ENCODE results near the gene CALD1.

- TF ChIP-seq POU6F1 (CRISPR knock-in tag; IDR thresholded peaks at IDR 0.05; ENCODE audit: borderline replicate concordance, low read depth) (no peak), CREB5 (CRISPR knock-in tag; IDR thresholded peaks at IDR 0.05; ENCODE audit: low read depth) (no peak), ZC3H10 (CRISPR knock-in tag; IDR thresholded peaks at IDR 0.05) (no peak), BACH2 (CRISPR knock-in tag; IDR thresholded peaks at IDR 0.05; ENCODE audit: borderline replicate concordance) (no peak), ZFP3 (CRISPR knock-in tag; IDR thresholded peaks at IDR 0.05) (no peak), ARNTL (CRISPR knock-in tag; IDR thresholded peaks at IDR 0.05; ENCODE audit: borderline replicate concordance, low read depth) (no peak), ZNF70 (CRISPR knock-in tag; IDR thresholded peaks at IDR 0.05) (no peak), ZNF565 (CRISPR knock-in tag; conservative IDR thresholded peaks at IDR 0.05; ENCODE audit: low read depth) (no peak), ESRRG (CRISPR knock-in tag; IDR thresholded peaks at IDR 0.05) (no peak)
Observed at GRCh38 chr7:134885967-134886352, 106.5 kb downstream of the CALD1 start.

Data from SK-N-SH treated with all-trans-retinoic acid at 6 μM for 48 hours (cell line).